GM18858 (cell line): Measurements from ENCODE around the gene GAGE10.

ENCODE experiments used
- ATAC-seq: cut with Tn5 transposase; IDR thresholded peaks from one replicate; pipeline ENCODE4 v1.9.1; 2021; ENCODE audit not compliant: unreplicated experiment

Gene GAGE10, protein sequence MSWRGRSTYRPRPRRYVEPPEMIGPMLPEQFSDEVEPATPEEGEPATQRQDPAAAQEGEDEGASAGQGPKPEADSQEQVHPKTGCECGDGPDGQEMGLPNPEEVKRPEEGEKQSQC

DNA sequence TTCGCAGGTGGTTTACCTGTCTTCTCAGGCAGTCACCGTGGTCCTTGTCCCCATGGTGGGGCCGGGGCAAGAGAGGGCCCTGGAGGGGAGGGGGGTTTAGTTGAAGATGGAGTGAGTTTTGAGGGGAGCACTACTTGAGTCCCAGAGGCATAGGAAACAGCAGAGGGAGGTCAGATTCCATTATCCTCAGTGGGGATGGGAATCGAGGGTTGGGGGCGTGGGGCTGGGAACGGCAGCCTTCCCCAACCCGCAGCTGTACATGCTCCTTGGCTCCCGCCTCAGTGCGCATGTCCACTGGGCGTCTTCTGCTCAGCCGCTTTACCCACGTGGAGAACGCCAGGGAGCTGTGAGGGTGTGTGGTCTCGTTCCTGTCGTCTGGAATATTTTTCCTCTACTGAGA, at the start of gene GAGE10:
GAGE10 (plus strand) TSS at position 301 of the 400 bp plus-strand sequence. CDS start 1,214 bp downstream, outside the sequence.
- no peak for ATAC-seq

DNA sequence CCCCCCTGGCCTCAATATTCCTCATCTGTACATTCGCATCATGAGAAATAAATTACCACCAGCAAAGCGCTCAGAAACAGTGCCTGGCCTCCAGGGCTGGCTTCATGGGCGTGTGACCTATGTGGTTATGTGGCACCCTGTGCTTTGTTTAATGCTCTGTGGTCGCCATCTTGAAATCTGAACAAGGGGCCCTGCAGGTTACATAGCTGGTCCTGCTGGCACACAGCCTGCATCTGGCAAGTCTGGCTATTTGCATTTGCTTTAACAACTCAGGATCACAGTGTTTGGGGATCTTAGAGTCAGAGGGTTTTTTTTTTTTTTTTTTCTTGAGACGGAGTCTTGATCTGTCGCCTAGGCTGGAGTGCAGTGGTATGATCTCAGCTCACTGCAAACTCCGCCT, 48.8 kb upstream of the GAGE10 start:
- ATAC-seq = no peak

DNA sequence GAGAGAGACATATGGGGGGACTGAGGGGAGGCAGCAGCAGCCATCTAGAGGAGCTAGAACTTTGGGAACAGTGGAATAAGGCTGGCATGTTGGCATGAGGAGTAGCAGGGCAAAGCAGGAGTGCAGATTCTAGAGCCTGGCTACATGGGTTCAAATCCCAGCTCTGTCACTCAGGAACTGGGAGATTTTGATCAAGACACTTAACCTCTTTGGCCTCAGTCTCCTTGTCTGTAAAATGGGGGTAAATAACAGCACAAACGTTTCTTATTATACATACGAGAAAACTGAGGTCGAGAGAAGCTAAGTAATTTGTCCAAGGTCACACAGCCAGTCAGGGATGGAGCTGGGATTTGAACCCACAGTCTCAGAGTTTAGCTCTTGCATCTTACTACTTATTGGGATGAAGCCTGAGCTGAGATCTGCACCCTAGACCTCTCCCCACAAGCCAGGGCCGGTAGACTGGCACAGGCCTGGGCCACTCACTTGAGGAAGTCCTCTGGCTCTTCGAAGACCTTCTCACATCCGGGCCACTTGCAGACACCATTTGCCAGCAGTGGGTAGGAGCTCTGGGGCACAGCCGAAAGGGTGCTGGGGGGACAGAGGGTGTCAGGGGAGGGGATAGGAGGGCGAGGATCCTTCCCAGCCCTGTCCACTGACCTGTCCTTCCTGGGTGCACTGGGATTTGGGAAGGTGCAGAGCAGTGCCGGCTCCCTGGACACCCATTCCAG, 47.0 kb upstream of the GAGE10 start:
- ATAC-seq = no peak

DNA sequence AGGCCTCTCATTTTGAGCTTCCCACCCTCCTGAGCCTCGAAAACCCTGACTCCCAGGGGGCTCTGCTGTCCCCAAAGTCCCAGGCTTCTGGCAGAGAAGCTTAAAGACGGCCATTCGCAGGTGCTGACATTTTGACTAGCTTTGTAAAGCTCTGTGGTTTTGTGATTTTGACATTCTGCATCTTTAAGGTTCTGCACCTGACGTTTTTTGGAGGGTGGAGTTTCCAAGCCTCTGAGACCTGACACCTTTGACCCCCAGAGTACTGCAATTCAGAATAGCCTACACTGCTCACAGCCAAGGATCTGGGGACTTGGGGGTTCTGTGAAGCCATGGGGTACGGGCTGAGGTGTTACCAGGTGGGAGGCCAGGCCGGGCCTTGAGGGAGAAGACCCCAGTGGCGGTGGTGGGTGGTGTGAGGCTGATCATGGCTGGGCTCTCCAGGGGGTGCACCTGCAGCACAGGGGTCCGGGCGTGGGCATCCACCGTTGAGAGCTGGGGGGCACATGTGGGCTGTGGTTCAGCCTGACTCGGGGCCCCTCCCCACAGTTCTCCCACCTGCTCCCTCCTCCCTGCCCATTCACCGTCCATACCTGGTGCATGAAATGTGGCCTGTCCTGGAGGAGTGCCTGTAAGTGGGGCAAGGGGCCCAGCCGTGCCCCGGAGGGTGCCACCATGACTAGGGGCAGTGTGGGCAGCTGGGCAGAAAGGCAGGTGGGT, 46.2 kb upstream of the GAGE10 start:
- ATAC-seq = no peak

DNA sequence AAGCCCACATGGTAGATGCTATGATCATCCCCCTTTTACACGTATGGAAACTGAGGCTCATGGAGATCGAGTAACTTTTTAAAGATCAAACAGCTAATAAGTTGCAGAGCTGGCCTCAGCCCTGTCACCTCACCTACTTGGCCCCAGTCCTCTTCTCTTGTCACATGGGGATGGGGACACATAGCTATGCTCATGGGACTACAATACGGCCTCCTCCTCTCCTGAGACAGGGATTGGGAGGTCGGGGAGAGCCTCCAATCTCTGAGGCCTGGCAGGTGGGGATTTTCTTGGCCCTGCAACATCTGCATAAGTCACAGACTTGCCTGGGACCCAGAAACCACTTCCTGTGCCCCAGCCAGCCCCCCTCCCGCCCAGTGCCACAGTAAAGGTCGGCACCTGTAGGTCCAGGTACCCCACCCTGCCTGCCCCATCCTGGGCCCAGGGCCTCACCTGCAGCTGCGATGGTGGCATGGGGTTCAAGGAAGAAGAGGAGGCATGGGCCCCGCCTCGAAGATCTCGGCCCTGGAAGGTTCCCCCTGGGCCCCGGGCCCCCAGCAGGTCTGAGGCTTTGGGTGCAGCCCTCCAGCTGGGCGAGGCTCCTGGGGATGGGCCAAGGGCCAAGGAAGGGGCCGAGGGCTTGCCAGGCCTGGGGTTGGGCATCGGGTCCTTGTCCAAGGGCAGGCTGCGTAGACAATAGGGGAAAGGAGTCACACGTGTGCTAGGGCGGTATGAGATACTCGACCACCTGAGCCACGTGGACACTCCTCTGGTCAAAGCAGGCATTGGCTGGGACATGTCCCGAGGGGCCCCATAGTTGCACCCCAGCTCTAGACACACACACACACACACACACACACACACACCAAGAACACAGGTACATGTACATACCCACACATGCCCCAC, 45.3 kb upstream of the GAGE10 start:
- no peak for ATAC-seq

DNA sequence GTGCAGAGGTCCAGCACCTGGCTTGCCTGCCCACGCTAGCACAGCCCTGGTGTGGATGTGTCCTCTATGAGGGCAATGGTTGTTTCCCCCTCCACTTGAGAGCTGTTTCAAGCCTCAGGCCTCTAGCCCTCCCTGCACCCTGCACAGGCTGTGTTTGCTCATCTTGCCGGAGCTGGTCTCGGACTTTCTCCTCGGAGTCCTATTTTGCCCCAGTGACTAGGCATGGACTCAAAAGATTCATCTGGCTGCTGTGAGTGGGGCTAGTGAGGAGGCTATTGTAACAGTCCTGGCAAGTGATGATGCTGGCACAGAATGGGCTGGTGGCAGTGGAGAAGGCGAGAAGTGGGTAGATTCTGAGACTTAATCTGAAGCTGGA, 44.7 kb upstream of the GAGE10 start:
- ATAC-seq = no peak

DNA sequence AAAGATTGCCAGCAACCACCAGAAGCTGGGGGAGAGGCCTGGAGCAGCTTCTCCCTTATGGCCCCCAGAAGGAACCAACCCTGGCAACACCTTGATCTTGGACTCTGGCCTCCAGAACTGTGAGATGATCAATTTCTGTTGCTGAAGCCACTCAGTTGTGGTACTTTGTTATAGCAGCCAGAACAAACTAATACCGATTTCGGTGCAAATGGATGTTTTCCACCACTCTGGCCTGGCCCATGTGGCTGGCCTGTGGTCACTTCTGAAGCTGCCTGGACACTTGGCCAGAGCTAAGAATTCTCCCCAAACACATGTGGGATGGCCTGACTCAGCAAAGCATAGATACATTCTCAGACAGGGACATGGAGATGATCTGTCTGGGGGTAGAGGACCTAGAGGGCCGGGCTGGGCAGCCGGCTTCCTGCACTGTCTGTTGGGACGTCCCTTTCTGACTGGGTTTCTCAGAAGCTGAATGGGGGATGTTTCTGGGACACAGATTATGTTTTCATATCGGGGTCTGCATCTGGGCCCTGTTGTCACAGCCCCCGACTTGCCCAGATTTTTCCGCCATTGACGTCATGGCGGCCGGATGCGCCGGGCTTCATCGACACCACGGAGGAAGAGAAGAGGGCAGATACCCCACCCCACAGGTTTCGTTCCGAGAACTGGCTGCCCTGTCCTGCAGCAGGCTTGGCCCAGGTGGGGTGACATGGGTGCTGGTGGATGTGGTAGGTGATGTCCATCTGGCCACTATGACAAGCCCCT, 43.0 kb upstream of the GAGE10 start:
- no peak for ATAC-seq

DNA sequence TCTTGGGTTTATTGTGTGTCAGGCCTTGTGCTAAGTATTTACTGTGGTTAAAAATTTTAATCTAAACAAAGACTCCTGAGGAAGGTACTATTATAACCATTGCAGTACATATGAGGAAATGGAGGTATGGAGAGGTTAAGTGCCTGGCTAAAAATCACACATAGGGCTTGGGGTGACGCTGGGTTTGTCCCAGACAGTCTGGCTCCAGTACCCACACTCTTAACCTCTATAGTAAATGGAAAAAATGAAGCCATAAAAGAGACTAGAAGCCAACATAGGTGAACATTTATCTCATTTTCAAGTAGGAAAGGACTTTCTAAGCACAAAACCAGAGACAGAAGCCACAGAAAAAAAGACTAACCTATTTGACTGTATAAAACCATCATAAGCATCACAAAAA, 40.8 kb upstream of the GAGE10 start:
- no peak for ATAC-seq

DNA sequence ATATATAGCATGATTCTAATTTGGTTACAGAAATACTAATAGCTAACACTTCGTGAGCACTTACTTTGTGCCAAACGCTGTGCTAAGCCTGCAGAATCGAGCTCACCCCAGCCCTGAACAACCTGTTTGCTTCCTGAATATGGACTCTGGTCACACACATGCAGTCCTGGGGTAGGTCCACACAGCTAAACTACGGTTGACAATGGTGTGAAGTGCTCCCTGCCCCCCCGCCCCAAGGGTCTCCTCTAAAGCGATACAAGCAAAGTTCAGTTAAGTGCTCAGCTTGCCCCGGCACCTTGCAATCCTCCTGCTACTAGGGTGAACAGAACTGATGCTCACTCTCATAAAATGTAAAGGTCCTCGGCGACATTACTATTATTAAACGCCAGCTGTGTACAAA, 39.8 kb upstream of the GAGE10 start:
- ATAC-seq = no peak

DNA sequence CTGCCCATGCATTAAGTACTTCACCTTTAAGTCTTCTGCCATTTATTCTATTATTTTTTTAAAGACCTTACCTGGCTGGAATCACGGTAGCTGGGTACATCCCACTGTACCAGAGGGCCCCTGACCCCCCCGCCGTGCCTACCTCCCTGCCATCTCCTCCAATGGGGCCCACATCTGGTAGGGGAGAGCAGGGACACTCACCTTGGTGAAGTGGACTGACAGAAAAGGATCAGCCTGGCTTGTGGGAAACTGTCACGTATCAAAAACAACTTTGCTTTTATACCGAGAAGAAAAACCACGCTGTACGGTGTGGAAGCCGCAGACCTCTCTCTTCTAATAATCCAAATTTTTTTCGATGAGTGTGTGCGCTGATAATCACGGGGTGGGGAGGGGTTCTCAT, 39.0 kb upstream of the GAGE10 start, which contains the start of gene FOXP3:
FOXP3 (minus strand) TSS at position 251 of the 400 bp plus-strand sequence. CDS start 6,205 bp downstream, outside the sequence.
- ATAC-seq = no peak

DNA sequence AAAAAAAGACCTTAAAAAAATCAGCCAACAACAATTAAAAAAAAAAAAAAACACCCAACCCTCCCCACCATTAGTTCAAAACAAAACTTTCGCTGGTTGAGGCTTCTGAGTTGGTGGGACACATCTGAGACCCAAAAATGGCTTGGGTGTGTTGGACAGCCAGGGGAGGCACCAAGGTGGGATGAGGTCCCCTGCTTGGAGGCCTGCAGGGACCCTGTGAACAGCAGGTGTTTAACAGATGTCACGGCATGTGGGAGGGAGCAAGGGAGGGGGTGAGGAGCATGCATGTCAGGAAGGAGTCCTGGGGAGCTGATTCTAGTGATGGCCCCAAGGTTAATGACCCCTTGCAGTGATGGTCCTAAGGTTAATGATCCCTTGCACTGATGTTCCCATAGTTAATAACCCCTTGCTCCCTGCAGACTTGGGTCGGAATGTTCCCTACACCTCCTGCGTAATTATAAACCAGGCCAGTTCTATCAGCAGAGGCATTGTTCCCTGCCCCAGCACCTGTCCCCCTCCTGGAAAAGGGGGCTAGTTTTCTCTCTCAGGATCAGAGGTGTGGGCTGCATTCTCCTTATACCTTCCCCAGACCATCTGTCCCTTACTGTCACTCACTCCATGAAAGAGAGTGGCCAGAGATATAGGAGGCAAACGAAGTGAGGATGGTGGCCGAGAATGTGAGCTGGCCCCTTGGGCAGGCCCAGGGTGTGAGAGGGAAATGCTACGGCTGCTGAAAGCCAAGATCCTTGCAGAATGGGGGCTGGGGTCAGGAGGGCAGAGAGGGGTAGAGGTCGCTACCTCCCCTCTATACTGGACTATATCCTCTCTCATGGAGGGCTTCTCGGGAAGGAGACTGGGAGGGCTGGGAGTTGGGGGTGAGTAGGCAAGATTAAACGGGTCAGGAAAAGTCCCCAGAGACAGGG, 36.7 kb upstream of the GAGE10 start:
- no peak for ATAC-seq

DNA sequence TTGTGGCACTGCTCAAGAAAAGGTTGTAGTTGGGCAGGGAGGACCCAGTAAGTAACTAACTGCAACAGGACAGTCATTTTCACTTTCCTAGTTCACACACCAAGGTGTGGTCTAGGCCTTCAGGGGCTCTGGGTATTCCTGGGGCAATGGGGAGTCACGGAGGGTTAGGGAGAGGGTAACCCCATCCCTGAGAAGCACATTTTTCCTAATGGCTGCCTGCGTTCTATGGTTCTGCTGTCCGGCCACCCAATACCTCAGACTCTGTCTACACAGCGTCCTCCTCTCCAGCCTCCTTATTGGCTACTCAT, 34.8 kb upstream of the GAGE10 start:
- ATAC-seq = no peak

DNA sequence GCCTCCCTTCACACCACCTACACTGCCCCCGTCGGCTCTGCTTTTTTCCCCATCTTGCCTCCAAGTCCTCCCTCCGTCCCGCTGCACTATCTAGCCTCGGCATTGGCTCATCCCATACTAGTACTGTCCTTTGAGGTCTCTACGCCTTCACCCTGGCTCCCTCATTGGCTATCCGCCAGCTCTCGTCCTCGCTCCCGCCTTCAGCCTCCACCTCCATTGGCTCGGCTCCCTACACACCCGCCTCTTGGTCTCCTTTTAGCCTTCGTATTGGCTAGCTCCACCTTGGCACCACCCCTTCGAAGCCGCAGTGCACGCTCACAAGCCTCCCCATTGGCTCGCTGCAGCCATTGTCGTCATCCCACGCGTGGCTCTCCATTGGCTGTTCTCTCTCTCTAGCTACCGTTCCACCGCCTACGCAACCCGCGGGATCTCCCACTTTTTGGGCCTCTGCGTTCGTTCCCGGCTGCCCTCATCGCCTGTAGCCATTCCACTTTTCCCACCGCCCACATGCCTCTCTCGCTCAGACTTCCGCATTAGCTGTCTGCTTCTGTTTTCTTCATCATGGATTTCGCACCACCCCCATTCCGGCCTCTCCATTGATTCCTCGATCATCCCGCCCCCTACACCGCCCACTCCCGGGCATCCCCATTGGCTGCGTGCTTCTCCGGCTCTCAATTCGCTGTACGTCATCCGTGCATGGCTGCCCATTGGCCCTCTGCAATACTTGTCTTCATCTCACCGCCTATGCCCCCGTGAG, 34.3 kb upstream of the GAGE10 start:
- peak; percentile 72 for ATAC-seq

DNA sequence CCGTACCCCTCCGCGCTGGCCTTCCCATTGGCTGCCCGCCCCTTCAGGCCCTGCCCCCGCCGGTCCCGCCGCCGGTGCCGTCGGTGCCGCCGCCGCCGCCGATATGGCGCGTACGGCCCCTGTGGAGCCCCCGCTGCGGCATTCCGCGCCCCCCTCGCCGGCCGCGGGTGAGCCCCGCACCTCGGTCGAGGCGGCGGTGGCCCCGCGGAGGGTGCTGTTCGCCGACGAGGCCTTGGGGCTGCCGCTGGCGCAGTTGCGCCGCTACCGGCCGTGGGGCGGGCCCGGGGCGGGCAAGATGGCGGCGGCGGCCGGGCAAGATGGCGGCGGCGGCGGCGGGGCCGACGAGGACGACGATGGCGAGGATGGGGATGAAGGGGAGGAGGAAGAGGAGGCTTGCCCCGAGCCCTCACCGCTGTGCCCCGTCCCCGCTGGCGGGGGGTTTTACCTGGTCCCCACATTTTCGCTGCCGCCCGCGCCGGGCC, 33.6 kb upstream of the GAGE10 start, which contains the start of gene PPP1R3F:
PPP1R3F (plus strand) TSS at position 27 of the 482 bp plus-strand sequence; CDS start at position 104, 77 bp downstream.
- peak; percentile 19 for ATAC-seq

DNA sequence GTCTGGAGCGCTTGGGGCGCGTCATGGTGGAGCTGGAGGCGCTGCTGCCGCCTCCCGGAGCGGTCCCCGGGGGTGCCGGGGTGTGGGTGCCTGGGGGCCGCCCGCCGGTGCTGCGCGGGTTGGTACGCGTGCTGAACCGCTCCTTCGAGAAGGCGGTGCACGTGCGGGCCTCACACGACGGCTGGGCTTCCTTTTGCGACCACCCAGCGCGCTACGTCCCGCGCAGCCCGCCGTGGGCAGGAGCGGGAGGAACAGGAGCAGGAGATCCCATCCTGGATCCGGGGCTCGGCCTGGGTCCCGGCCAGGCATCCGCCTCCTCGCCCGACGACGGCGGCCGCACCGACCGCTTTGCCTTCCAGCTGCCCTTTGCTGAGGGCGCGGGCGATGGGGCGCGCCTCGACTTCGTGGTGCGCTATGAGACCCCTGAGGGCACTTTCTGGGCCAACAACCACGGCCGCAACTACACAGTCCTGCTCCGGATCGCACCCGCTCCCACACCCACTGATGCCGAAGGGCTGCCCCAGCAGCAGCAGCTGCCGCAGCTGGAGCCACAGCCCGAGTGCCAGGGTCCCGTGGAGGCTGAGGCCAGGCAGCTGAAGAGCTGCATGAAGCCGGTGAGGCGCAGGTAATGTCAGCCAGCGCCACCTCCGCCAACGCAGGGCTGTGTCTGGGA, 33.1 kb upstream of the GAGE10 start:
- ATAC-seq = no peak

DNA sequence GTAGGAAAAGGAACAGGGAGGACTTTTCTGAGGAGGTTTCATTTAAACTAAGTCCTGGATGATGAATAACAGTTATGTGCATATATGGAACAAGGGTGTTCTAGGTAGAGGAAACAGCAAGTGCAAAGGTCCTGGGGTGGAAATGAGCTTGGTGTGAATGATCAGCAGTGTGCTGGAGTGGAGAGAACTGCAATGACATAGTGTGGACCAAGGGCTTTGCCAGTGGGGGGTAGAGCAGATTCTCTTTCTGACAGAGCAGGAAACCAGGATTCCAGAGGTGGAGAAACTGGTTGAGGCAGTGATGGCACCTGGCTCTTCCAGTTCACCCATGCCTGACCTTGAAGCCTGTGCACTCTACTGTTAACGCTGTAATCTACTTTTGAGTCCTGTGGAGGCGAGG, 32.1 kb upstream of the GAGE10 start:
- no peak for ATAC-seq

DNA sequence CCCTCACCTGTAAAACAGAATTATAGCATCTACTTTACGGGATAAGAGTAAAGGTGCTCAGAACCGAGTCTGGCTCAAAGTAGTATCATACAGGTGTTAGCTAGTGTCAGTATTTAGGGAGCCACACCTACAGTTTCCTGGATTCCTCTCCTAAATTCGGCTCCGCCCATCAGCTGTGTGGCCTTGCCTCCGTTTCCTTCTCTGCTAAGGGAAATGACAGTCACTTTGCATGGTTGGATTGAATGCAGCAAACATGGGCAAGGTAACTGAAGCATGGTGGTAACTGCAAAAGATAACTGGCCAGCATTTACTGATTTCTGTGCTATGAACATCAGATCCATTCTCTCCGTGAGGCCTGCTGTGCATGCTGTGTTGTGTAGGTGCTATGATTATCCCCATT, 31.0 kb upstream of the GAGE10 start:
- no peak for ATAC-seq

DNA sequence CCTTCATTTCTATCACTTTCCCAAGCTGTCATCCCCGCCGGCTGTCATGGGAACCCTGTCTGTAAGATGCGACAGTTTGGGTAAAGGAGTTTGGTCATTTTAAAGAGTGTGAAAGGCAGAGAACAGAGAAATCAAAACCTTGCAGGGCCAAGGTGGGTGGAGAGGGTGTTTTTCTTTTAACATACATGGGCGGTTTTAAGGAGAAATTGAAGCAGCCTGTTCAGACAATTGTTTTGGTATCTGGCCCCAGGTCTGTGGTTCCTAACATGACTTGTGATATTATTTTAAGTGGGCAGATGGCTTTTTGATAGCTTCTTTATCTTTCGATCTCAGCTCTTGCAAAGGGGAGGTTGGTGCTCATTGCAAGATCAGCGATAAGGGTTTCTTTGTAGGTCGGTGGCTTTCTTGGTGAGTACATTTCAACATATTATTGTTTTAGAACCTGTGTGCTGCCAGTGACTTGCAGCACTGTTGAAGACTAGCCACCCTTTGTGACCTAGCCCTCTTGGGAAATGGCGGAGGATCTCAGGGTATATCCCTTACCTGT, 30.2 kb upstream of the GAGE10 start:
- ATAC-seq = no peak
